Right forelimb (tissue), 1 donor: ENCODE results near the gene RNF14.
"Not testable (repeated sequence)": the region's sequence is repeated elsewhere in the genome, so short reads cannot be mapped to it uniquely, and the experiment has no call there.

Experiments used
- DNase-seq: peaks from one replicate; pipeline ENCODE4 v3.0.0-alpha.2; 2018

Gene RNF14, protein sequence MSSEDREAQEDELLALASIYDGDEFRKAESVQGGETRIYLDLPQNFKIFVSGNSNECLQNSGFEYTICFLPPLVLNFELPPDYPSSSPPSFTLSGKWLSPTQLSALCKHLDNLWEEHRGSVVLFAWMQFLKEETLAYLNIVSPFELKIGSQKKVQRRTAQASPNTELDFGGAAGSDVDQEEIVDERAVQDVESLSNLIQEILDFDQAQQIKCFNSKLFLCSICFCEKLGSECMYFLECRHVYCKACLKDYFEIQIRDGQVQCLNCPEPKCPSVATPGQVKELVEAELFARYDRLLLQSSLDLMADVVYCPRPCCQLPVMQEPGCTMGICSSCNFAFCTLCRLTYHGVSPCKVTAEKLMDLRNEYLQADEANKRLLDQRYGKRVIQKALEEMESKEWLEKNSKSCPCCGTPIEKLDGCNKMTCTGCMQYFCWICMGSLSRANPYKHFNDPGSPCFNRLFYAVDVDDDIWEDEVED

DNA sequence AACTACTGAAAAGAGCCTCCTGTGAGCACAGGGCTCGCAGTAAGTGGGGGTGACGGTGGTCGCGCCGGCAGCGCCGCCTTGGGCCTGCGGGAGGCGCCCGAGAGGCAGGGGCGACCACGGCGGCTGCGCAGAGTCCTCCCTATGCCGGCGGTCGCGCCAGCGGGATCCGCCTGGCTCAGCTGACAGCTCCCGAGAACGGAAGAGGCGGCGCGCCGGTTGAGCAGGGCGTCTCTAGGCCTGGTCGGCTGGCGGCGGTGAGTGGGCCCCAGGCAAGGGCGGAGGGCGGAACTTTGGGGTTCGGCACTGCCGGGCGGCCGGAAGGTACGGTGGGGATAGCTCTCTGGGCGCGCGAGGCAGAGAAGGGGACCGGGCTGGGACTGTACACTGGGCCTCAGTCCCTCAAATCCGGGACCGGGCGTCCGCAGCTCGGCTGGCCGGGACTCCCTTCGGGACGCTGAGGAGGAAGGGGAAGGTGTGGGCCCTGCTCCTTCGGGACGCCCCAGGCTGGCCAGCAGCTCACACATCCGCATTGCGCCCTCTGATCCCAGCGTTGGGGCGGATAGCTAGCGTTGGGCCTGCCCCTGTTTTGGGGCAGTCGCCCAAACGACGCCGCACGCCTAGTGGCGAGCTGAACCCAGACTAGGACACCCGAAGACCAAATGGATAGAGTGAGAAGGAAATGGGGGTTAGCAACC, at the start of gene RNF14:
Gene RNF14, plus strand, starts transcription at position 192 of the 695 bp plus-strand sequence. CDS start 4,484 bp downstream, outside the sequence.
- DNase-seq, result peak; percentile 96

DNA sequence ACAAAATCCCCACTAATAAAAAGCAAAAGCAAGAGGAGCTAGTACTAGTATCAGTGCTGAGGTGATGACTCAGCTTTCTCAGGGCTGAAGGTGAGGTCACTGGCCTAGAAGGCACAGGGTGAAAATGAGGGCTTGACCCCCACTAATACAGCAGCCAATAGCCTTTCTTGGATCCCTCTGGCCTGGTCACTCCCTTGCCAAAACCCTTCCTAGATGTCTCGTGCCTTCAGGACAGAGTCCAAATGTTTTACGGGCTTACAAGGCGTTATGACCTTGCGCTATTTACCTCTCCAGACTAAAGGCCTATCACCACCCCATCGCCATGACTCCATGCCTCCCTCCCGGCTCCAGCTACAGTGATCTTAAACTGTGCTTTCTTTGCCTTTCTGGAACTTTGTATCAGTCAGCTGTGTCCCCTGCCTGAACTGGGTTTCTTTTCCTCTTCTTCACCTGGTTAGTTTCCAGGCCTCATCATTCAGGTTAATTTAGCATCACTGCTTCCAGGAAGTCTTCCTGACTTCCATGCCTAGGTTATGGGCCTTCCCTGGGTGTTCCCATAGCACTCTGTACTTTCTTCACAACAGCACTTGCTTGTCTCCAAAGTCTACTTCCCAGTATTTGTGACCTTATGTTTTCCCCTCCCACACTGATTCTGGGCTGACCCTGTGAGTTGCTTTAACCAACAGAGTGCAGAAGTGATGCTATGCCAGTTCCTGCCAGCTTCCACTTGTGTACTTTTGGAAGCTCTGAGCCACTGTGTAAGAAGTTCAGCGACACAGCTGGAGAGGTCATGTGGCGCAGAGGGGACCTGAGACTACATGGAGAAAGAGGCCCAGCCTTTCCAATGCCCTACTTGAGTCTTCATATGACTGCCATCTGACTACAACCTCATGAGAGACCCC, 49.4 kb upstream of the RNF14 start:
- no peak for DNase-seq

- no peak for DNase-seq
Measured at GRCh38 chr5:141920771-141921170, 48.1 kb upstream of the RNF14 start.

- DNase-seq, result not testable (repeated sequence)
Measured at GRCh38 chr5:141922827-141923447, 46.0 kb upstream of the RNF14 start.

GRCh38 chr5:141923448-141924313, 45.2 kb upstream of the RNF14 start, which contains the start of gene DELE1:
Gene DELE1 (plus strand): TSS chr5:141923871. CDS start chr5:141923942, 71 bp downstream.
- DNase-seq, result peak; percentile 95

DNA sequence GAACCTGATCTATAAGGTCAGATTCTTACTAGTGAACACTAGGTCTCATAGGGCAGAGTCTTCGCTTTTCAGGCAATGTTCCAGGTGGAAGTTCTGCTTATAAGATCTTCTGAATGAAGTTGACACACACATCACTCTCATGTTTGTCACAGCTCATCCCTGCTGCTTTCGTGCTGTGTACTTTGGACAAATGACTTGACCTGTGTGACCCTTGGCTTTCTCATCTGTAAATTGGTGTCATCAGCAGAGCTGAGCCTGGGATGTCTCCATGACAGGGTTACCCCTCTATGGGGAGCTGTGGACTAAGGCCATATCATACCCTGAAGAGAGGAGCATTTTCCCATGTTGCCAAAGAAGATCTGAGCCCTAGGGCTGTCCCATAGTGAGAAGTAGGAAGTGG, 42.5 kb upstream of the RNF14 start:
- DNase-seq, result no peak

DNA sequence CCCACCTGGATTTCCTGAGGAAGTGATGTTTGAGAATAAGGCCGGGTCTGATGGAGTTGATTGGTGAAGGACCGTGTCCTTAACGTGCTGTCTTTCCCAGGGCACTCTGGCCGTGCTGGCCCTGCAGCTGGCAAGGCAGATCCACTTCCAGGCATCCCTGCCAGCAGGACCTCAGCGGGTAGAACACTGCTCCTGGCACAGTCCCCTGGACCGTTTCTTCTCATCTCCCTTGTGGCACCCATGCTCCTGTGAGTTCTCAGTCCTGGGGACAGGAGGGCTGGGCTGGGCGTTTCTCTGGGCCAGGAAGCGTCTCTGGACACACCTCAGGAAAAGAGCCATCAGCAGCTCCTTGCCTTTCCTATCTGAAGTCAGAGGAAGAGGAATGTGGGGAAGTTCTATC, 40.9 kb upstream of the RNF14 start:
- no peak for DNase-seq

GRCh38 chr5:141929398-141930058, 39.4 kb upstream of the RNF14 start:
- DNase-seq, result no peak

GRCh38 chr5:141931694-141932093, 37.2 kb upstream of the RNF14 start:
- DNase-seq, result no peak

DNA sequence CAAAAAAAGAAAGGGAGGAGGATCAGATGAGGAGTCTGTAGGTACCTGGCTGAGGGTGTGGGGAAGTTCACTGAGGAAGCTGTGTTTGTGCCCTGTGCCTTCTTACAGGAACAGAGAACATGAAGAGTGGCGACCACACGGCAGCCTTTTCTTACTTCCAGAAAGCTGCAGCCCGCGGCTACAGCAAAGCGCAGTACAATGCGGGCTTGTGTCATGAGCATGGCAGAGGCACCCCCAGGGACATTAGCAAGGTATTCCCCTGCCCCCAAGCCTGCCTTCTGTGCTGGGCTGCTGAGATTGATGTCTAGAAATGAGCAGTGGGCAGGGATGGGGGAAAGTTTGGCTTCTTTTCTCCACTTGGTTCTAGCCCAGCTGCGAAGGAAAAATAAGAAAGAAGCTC, 35.8 kb upstream of the RNF14 start:
- no peak for DNase-seq

DNA sequence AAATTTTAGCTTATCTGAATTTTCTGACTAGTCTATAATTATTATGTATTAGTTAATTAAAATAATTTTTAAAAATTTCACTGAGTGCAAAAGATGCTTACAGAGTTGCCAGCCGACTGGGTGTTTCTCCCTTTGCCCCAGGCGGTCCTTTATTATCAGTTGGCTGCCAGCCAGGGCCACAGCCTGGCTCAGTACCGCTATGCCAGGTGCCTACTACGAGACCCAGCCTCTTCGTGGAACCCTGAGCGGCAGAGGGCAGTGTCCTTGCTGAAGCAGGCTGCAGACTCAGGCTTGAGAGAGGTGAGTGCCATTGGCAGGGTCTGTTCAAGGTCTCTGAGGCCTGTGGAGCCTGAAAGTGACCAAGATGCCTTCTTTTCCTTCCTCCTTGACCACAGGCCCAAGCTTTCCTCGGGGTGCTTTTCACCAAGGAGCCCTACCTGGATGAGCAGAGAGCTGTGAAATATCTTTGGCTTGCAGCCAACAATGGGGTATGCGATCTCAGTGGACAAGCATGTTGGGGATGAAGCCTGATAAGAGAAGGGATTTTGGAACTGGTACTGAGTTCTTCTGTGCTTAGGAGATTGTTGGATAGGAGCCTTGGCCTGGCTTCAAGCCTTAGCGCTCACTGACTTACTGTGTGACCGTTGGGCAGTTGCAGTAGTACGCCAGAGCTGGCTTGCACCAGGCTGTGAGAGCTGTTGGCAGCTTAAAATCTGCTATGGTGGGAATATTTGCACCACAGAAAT, 34.6 kb upstream of the RNF14 start:
- DNase-seq, result no peak

DNA sequence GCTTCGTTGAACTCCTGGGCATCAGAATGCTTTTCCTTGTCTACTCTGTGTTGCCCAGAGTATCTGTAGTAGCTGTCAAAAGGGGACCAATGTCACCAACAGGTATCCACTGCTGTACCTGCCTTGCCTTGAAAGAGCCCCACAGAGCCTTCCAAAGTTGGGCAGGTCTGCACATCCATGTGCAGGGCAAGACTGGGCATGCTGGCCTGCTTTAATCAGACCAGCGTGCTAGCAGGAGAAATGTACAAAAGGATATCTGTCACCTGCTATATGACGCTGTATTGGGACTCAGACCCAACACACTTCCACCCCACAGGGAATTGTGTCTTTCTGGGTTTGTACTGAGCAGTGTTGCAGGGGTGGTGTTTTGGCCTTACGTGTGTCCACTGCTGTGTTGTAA, 33.4 kb upstream of the RNF14 start:
- DNase-seq, result no peak

- no peak for DNase-seq
Measured at GRCh38 chr5:141940695-141941271, 28.1 kb upstream of the RNF14 start.

DNA sequence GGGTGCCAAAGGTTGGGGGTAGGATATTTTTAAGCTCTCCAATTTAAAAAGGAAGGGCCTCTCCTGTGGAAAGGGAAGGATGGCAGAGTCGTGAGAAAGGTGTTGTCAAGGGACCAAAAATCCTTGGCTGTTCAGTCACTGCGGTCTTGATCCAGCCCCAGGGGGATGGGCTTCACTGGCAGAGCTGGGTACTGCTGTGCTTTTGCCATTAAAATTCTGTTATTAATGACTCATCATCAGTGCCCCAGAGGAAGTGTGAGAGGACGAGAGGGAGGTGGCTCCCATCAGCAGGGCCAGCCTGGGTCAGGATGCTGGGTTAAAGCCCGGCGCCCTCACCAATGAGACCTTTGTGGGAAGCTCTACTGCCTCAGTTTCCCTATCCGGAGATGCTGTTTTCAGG, 27.6 kb upstream of the RNF14 start:
- DNase-seq, result no peak

DNA sequence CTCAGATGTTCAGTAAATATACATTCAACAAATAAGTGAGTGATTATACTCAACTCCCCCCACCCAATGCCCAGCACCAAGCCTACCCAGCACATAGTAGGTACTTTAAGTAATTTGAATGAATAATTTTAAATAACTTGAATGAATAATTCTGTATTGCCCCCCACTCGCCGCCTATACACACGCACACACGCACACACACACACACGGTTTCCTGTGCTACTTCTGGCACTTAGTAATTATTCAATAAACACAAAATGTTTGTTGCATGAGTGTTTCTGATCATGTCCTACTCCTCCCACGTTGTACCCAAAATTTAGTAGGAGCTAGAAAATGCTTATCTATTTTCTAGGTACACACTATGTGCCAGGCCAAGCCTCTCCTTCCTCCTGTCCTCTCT, 27.1 kb upstream of the RNF14 start:
- DNase-seq, result no peak

- no peak for DNase-seq
Measured at GRCh38 chr5:141942185-141942857, 26.6 kb upstream of the RNF14 start.

DNA sequence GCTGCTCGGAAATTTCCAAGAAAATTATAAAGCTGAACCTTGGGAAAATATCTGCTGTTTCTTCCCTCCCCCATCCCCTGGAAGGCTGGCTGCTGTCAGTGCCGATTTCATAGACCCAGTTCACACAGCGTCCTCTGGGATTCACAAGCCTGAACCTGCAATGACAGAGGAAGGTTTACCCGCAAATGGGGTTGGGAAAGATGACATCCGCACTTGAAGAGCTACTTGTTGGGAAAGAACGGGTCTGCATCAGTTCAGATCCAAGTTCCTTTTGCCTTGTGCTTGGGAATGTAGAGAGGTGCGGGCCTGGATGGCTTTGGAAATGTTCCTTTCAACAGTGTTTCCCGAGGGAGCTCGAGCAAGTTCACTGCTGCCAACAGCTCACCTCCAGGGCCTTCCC, 24.8 kb upstream of the RNF14 start:
- no peak for DNase-seq

- no peak for DNase-seq
Measured at GRCh38 chr5:141945511-141946051, 23.3 kb upstream of the RNF14 start.

GRCh38 chr5:141947316-141947715, 21.6 kb upstream of the RNF14 start:
- DNase-seq, result no peak
